ENCODE data around the gene FOXN1. TPM values are rescaled to one million over a fixed set of nuclear protein-coding genes. Genes with fewer than 3 reads are reported as not detected.

The FOXN1 gene
- total RNA-seq, 1 donor from 2014 or later, result not detected

- no peak for DNase-seq (ENCODE audit: low read depth)
- no peak for TF ChIP-seq CTCF (IDR thresholded peaks at IDR 0.05; ENCODE audit: insufficient read depth, low read length, poor library complexity, severe bottlenecking)
- peaks cover 29% of the 10 kb centered on the region for H3K27me3 ChIP-seq (ENCODE audit: control insufficient read depth, insufficient read depth, low read length)
- no peaks in the 10 kb centered on the region for H3K36me3 ChIP-seq (ENCODE audit: control insufficient read depth, insufficient read depth, low read length)
- no peak overlapping the region for H3K4me3 ChIP-seq (ENCODE audit: low read depth, low read length)
Observed at GRCh38 chr17:28495635-28496034, 10.5 kb upstream of the FOXN1 start.

- Histone ChIP-seq H3K27me3 (ENCODE audit: control insufficient read depth, insufficient read depth, low read length) (peaks cover 29% of the 10 kb centered on the region), H3K36me3 (ENCODE audit: control insufficient read depth, insufficient read depth, low read length) (no peaks in the 10 kb centered on the region), H3K4me3 (ENCODE audit: low read depth, low read length) (no peak overlapping the region)
- DNase-seq (ENCODE audit: low read depth), result no peak
- TF ChIP-seq CTCF (IDR thresholded peaks at IDR 0.05; ENCODE audit: insufficient read depth, low read length, poor library complexity, severe bottlenecking), result no peak
Observed at GRCh38 chr17:28497931-28498330, 8.2 kb upstream of the FOXN1 start.

- no peak overlapping the region for H3K4me3 ChIP-seq (ENCODE audit: low read depth, low read length)
- TF ChIP-seq CTCF (IDR thresholded peaks at IDR 0.05; ENCODE audit: insufficient read depth, low read length, poor library complexity, severe bottlenecking), result no peak
Observed at GRCh38 chr17:28498652-28499363, 7.3 kb upstream of the FOXN1 start.

DNA sequence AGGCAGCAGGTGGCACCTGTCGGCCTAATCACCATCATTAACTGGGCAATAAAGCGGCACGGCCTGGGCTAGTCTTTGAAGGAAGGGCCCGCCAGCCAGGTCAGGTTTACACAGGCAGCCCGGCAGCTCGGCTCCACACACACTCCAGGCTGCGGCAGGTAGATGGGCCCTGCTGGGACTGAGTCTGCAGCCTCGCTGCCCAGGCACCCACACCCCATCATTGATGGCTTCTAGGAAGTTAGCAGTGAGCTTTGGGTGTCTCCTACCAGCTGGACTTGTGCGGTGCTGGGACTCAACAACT is 6.8 kb upstream of the FOXN1 start:
- no peaks in the 10 kb centered on the region for H3K36me3 ChIP-seq (ENCODE audit: control insufficient read depth, insufficient read depth, low read length)
- no peak for TF ChIP-seq CTCF (IDR thresholded peaks at IDR 0.05; ENCODE audit: insufficient read depth, low read length, poor library complexity, severe bottlenecking)
- no peak for DNase-seq (ENCODE audit: low read depth)
- H3K27me3 ChIP-seq (ENCODE audit: control insufficient read depth, insufficient read depth, low read length), result peaks cover 26% of the 10 kb centered on the region
- no peak overlapping the region for H3K4me3 ChIP-seq (ENCODE audit: low read depth, low read length)

More at GRCh38 chr17:28498652-28499363, 7.3 kb upstream of the FOXN1 start:
- H3K27me3 ChIP-seq (ENCODE audit: control insufficient read depth, insufficient read depth, low read length), result peaks cover 26% of the 10 kb centered on the region
- no peak for DNase-seq (ENCODE audit: low read depth)
- no peaks in the 10 kb centered on the region for H3K36me3 ChIP-seq (ENCODE audit: control insufficient read depth, insufficient read depth, low read length)

- DNase-seq (ENCODE audit: low read depth), result no peak
- H3K4me3 ChIP-seq (ENCODE audit: low read depth, low read length), result no peak overlapping the region
- H3K27me3 ChIP-seq (ENCODE audit: control insufficient read depth, insufficient read depth, low read length), result peaks cover 28% of the 10 kb centered on the region
Observed at GRCh38 chr17:28499684-28500357, 6.3 kb upstream of the FOXN1 start.

More at GRCh38 chr17:28499684-28500357, 6.3 kb upstream of the FOXN1 start:
- no peaks in the 10 kb centered on the region for H3K36me3 ChIP-seq (ENCODE audit: control insufficient read depth, insufficient read depth, low read length)
- no peak for TF ChIP-seq CTCF (IDR thresholded peaks at IDR 0.05; ENCODE audit: insufficient read depth, low read length, poor library complexity, severe bottlenecking)
